Smooth muscle cell (in vitro differentiated cells): ENCODE data around the gene PNMA6F. TPM values are rescaled to one million over a fixed set of nuclear protein-coding genes. Genes with fewer than 3 reads are reported as not detected.

Source experiments
- DNase-seq: peaks from one replicate; lab custom pipeline; 2025; ENCODE audit not compliant: unreplicated experiment; lab: John Stamatoyannopoulos, UW
- H2AFZ ChIP-seq: fragments of 200-600 bp; sonication (generic); 2 replicates; pipeline ENCODE4 v1.6.0; 2016; ENCODE audit warnings: antibody characterized with exemption, low read depth, mild to moderate bottlenecking
- H3F3A ChIP-seq: fragments of 200-600 bp; sonication (generic); 2 replicates; pipeline ENCODE4 v1.6.0; 2017; ENCODE audit warnings: antibody characterized with exemption, low read depth
- H3K27ac ChIP-seq: fragments of 200-600 bp; sonication (generic); 2 replicates; pipeline ENCODE4 v1.5.1; 2016; ENCODE audit warnings: low read depth, mild to moderate bottlenecking
- H3K27me3 ChIP-seq: fragments of 200-600 bp; sonication (generic); 2 replicates; pipeline ENCODE4 v1.6.1; 2016; ENCODE audit warnings: low read depth, mild to moderate bottlenecking
- H3K36me3 ChIP-seq: fragments of 200-600 bp; sonication (generic); 2 replicates; pipeline ENCODE4 v1.5.1; 2016; ENCODE audit warnings: low read depth
- H3K4me1 ChIP-seq: fragments of 200-600 bp; sonication (generic); 2 replicates; pipeline ENCODE4 v1.5.1; 2016; ENCODE audit warnings: low read depth
- H3K4me2 ChIP-seq: fragments of 200-600 bp; sonication (generic); 2 replicates; pipeline ENCODE4 v1.6.0; 2016; ENCODE audit warnings: mild to moderate bottlenecking
- H3K4me3 ChIP-seq: fragments of 200-600 bp; sonication (generic); 2 replicates; pipeline ENCODE4 v1.5.1; 2016; ENCODE audit warnings: mild to moderate bottlenecking
- H3K79me2 ChIP-seq: fragments of 200-600 bp; sonication (generic); 2 replicates; pipeline ENCODE4 v1.6.0; 2016; ENCODE audit warnings: low read depth, mild to moderate bottlenecking
- H3K9ac ChIP-seq: fragments of 200-600 bp; sonication (generic); 2 replicates; pipeline ENCODE4 v1.6.0; 2016; ENCODE audit warnings: low read depth
- H3K9me3 ChIP-seq: fragments of 200-600 bp; sonication (generic); replicated peaks from 2 replicates; pipeline ENCODE4 v1.5.1; 2016; ENCODE audit warnings: low read depth
- H4K20me1 ChIP-seq: fragments of 200-600 bp; sonication (generic); 2 replicates; pipeline ENCODE4 v1.6.0; 2016; ENCODE audit warnings: low read depth
- CTCF ChIP-seq: fragments of 200-600 bp; sonication (generic); IDR thresholded peaks from 2 replicates; pipeline ENCODE4 v1.5.1; 2017; ENCODE audit warnings: borderline replicate concordance, mild to moderate bottlenecking, antibody characterized with exemption; ENCODE audit not compliant: insufficient read depth, poor library complexity, severe bottlenecking
- WGBS: methylation state at CpG from one replicate; pipeline ENCODE4 v1.1.7; 2016; ENCODE audit warnings: low lambda C conversion rate; 5-methylcytosine and 5-hydroxymethylcytosine counted together
- polyA plus RNA-seq: library from polyadenylated mRNA; unstranded; fragments of >200 nt; fragmentation: Nextera tagmentation; extraction: Ambion mirVana; gene quantifications from 2 replicates; pipeline ENCODE4 v1.2.1, GENCODE V29; 2016
- total RNA-seq: library from RNA; depleted of rRNA; stranded (reverse); fragments of >200 nt; gene quantifications from 2 replicates; pipeline ENCODE4 v1.2.3, GENCODE V29; 2014

PNMA6F gene
- total and polyA plus RNA-seq, 2 experiments from 2014 or later = not detected

GRCh38 chrX:153349952-153350351, 28.4 kb upstream of the PNMA6F start:
- Histone ChIP-seq H3K79me2 (no peaks in the 10 kb centered on the region), H3K36me3 (no peaks in the 10 kb centered on the region), H3K9ac (no peak overlapping the region), H3F3A (no peaks in the 10 kb centered on the region), H3K4me2 (no peak overlapping the region), H3K27ac (no peak overlapping the region), H4K20me1 (peaks cover 5% of the 10 kb centered on the region), H3K27me3 (no peaks in the 10 kb centered on the region), H3K4me1 (no peaks in the 10 kb centered on the region), H3K9me3 (no peaks in the 10 kb centered on the region), H3K4me3 (no peak overlapping the region), H2AFZ (no peak overlapping the region)
- no peak for TF ChIP-seq CTCF
- no peak for DNase-seq
- WGBS = 90% methylated on average over 5 of the region's 5 CpGs

- Histone ChIP-seq H3K4me1 (no peaks in the 10 kb centered on the region), H3K79me2 (no peaks in the 10 kb centered on the region), H3F3A (no peaks in the 10 kb centered on the region), H3K27ac (no peak overlapping the region), H2AFZ (no peak overlapping the region), H3K4me3 (no peak overlapping the region), H4K20me1 (peaks cover 19% of the 10 kb centered on the region), H3K27me3 (no peaks in the 10 kb centered on the region), H3K9me3 (no peaks in the 10 kb centered on the region), H3K4me2 (no peak overlapping the region), H3K9ac (no peak overlapping the region), H3K36me3 (no peaks in the 10 kb centered on the region)
- WGBS = 73% methylated on average over 8 of the region's 8 CpGs
- DNase-seq = no peak
- TF ChIP-seq CTCF = no peak
Measured at GRCh38 chrX:153348421-153348820, 26.9 kb upstream of the PNMA6F start.

GRCh38 chrX:153347530-153347929, 26.0 kb upstream of the PNMA6F start:
- Histone ChIP-seq H3K9me3 (no peaks in the 10 kb centered on the region), H4K20me1 (peaks cover 28% of the 10 kb centered on the region), H3K9ac (no peak overlapping the region), H3K79me2 (no peaks in the 10 kb centered on the region), H3K27me3 (no peaks in the 10 kb centered on the region), H3F3A (no peaks in the 10 kb centered on the region), H3K36me3 (no peaks in the 10 kb centered on the region), H3K27ac (no peak overlapping the region), H3K4me3 (no peak overlapping the region), H3K4me1 (no peaks in the 10 kb centered on the region), H3K4me2 (no peak overlapping the region), H2AFZ (no peak overlapping the region)
- WGBS = 95% methylated on average over 38 of the region's 38 CpGs
- no peak for DNase-seq
- no peak for TF ChIP-seq CTCF

GRCh38 chrX:153343674-153344073, 22.1 kb upstream of the PNMA6F start:
- Histone ChIP-seq H3K4me1 (no peaks in the 10 kb centered on the region), H3K4me3 (no peak overlapping the region), H3K27me3 (no peaks in the 10 kb centered on the region), H3K79me2 (no peaks in the 10 kb centered on the region), H3F3A (no peaks in the 10 kb centered on the region), H3K27ac (no peak overlapping the region), H3K4me2 (no peak overlapping the region), H3K36me3 (no peaks in the 10 kb centered on the region), H4K20me1 (peaks cover 59% of the 10 kb centered on the region), H3K9me3 (no peaks in the 10 kb centered on the region), H3K9ac (no peak overlapping the region), H2AFZ (no peak overlapping the region)
- WGBS = 68% methylated on average over 2 of the region's 2 CpGs
- DNase-seq = no peak
- no peak for TF ChIP-seq CTCF
